OCI-LY7 (cell line): ENCODE measurements around the gene STAT5B.

Experiments
- CTCF ChIP-seq: fragments of 200-600 bp; sonication (generic); conservative IDR thresholded peaks from 2 replicates; pipeline ENCODE4 v1.5.1; 2014; ENCODE audit warnings: mild to moderate bottlenecking, antibody characterized with exemption, low read length, moderate library complexity, mixed read lengths
- EZH2phosphoT487 ChIP-seq: fragments of 200-600 bp; sonication (generic); IDR thresholded peaks from 2 replicates; pipeline ENCODE4 v1.6.1; 2018; ENCODE audit warnings: low read depth, borderline replicate concordance, mild to moderate bottlenecking, mixed run types, antibody characterized with exemption, low read length, moderate library complexity, mixed read lengths

GRCh38 chr17:42273474-42274252 lies 2.5 kb downstream of the STAT5B start:
- no peak for TF ChIP-seq CTCF
- no peak for TF ChIP-seq EZH2phosphoT487
